GM21515 (cell line): Measurements from ENCODE around the gene ZNF697.
A peak's percentile ranks its signal among the peaks of the same experiment; 100 is the strongest.

ENCODE experiments used
- ATAC-seq: cut with Tn5 transposase; IDR thresholded peaks from one replicate; pipeline ENCODE4 v1.9.1; 2021; ENCODE audit not compliant: unreplicated experiment

The ZNF697 gene

GRCh38 chr1:119664067-119664466 lies 16.0 kb upstream of the ZNF697 start:
- no peak for ATAC-seq

GRCh38 chr1:119662034-119662437 lies 14.0 kb upstream of the ZNF697 start:
- ATAC-seq, result peak; percentile 74

GRCh38 chr1:119660253-119661083 lies 12.4 kb upstream of the ZNF697 start:
- no peak for ATAC-seq

GRCh38 chr1:119659628-119660027 lies 11.6 kb upstream of the ZNF697 start:
- no peak for ATAC-seq

GRCh38 chr1:119656410-119656955 lies 8.4 kb upstream of the ZNF697 start:
- ATAC-seq, result no peak

- ATAC-seq, result no peak
Measured at GRCh38 chr1:119655154-119655553, 7.1 kb upstream of the ZNF697 start.

- ATAC-seq, result no peak
Measured at GRCh38 chr1:119653839-119654170, 5.7 kb upstream of the ZNF697 start.

GRCh38 chr1:119653135-119653838 lies 5.2 kb upstream of the ZNF697 start:
- ATAC-seq, result no peak

GRCh38 chr1:119652587-119652986 lies 4.5 kb upstream of the ZNF697 start:
- ATAC-seq, result no peak

GRCh38 chr1:119651641-119652040 lies 3.6 kb upstream of the ZNF697 start:
- no peak for ATAC-seq

- no peak for ATAC-seq
Measured at GRCh38 chr1:119651133-119651532, 3.1 kb upstream of the ZNF697 start.

- no peak for ATAC-seq
Measured at GRCh38 chr1:119648620-119649004, 546 bp upstream of the ZNF697 start.

GRCh38 chr1:119647228-119647733 lies 785 bp downstream of the ZNF697 start:
- ATAC-seq, result peak; percentile 11

GRCh38 chr1:119646521-119647227 lies 1.4 kb downstream of the ZNF697 start:
- ATAC-seq, result no peak

GRCh38 chr1:119639109-119639508 lies 9.0 kb downstream of the ZNF697 start:
- no peak for ATAC-seq

GRCh38 chr1:119637710-119638109 lies 10.4 kb downstream of the ZNF697 start:
- no peak for ATAC-seq

- ATAC-seq, result no peak
Measured at GRCh38 chr1:119636491-119637089, 11.5 kb downstream of the ZNF697 start.

- peak; percentile 65 for ATAC-seq
Measured at GRCh38 chr1:119635811-119636390, 12.2 kb downstream of the ZNF697 start.

GRCh38 chr1:119634016-119634415 lies 14.1 kb downstream of the ZNF697 start:
- no peak for ATAC-seq

GRCh38 chr1:119633575-119633974 lies 14.5 kb downstream of the ZNF697 start:
- no peak for ATAC-seq

- no peak for ATAC-seq
Measured at GRCh38 chr1:119632841-119633240, 15.2 kb downstream of the ZNF697 start.
